IMR-90 (cell line): Measurements from ENCODE around the gene HYAL1. TPM values are rescaled to one million over a fixed set of nuclear protein-coding genes. Genes with fewer than 3 reads are reported as not detected.

Experiments
- ATAC-seq: fragments of 200-7000 bp; cut with Tn5 transposase; 2 replicates; pipeline ENCODE4 v1.9.1; 2020; ENCODE audit warnings: low read depth, mild to moderate bottlenecking, moderate library complexity
- BruUV-seq: library from RNA; stranded (reverse); fragments of 400-500 nt; replicated peaks from 2 replicates; lab custom pipeline; 2021; lab: Mats Ljungman, UMichigan
- CTCF ChIA-PET: fragments of 300-600 bp; formaldehyde crosslinking; extraction: SDS; loops from one replicate; lab custom pipeline; 2021; ENCODE audit warnings: antibody characterized with exemption; lab: Yijun Ruan, JAX
- POLR2A ChIA-PET: fragments of 300-600 bp; sonication (Branson Sonifier 250); formaldehyde crosslinking; loops from one replicate; lab custom pipeline; 2022; ENCODE audit warnings: antibody characterized with exemption; ENCODE audit not compliant: unreplicated experiment; lab: Charles Lee
- DNase-seq: peaks from one replicate; pipeline ENCODE4 v3.0.0; 2013
- H2AFZ ChIP-seq: replicated peaks from 2 replicates; pipeline ENCODE3; 2013; ENCODE audit warnings: low read length, mild to moderate bottlenecking; ENCODE audit not compliant: poor library complexity
- H2AK5ac ChIP-seq: 2 replicates; pipeline ENCODE4 v1.6.1; 2013; ENCODE audit warnings: low read depth, low read length, inconsistent platforms
- H2AK9ac ChIP-seq: replicated peaks from 2 replicates; pipeline ENCODE3; 2013; ENCODE audit warnings: mild to moderate bottlenecking, low read depth, low read length, moderate library complexity; ENCODE audit not compliant: poor library complexity
- H2BK120ac ChIP-seq: 2 replicates; pipeline ENCODE4 v1.6.1; 2013; ENCODE audit warnings: low read depth, low read length, inconsistent platforms
- H2BK15ac ChIP-seq: 3 replicates; pipeline ENCODE4 v1.6.1; 2013; ENCODE audit warnings: low read depth, low read length, inconsistent platforms
- H2BK20ac ChIP-seq: 2 replicates; pipeline ENCODE4 v1.6.1; 2013; ENCODE audit warnings: low read depth, mild to moderate bottlenecking, inconsistent platforms, low read length, moderate library complexity
- H2BK5ac ChIP-seq: 2 replicates; pipeline ENCODE4 v1.6.1; 2013; ENCODE audit warnings: mild to moderate bottlenecking, low read depth, low read length, inconsistent platforms; ENCODE audit not compliant: poor library complexity, severe bottlenecking
- H3K14ac ChIP-seq: replicated peaks from 2 replicates; pipeline ENCODE4 v1.6.1; 2013; ENCODE audit warnings: low read depth, low read length, inconsistent platforms
- H3K18ac ChIP-seq: 2 replicates; pipeline ENCODE4 v1.6.1; 2013; ENCODE audit warnings: low read depth, low read length, control low read depth
- H3K23ac ChIP-seq: 2 replicates; pipeline ENCODE4 v1.6.1; 2013; ENCODE audit warnings: low read depth, low read length, inconsistent platforms
- H3K27ac ChIP-seq: 2 replicates; pipeline ENCODE4 v1.5.1; 2013; ENCODE audit warnings: mild to moderate bottlenecking, control low read depth, low read length; ENCODE audit not compliant: insufficient read depth
- H3K27me3 ChIP-seq: 2 replicates; pipeline ENCODE4 v1.6.1; 2013; ENCODE audit warnings: low read length; ENCODE audit not compliant: control insufficient read depth, insufficient read depth
- H3K36me3 ChIP-seq: 2 replicates; pipeline ENCODE4 v1.6.1; 2013; ENCODE audit warnings: low read length, mixed read lengths; ENCODE audit not compliant: control insufficient read depth, insufficient read depth
- H3K4ac ChIP-seq: 2 replicates; pipeline ENCODE4 v1.6.1; 2013; ENCODE audit warnings: low read depth, low read length, inconsistent platforms
- H3K4me1 ChIP-seq: 2 replicates; pipeline ENCODE4 v1.6.1; 2013; ENCODE audit warnings: low read length, mixed read lengths; ENCODE audit not compliant: control insufficient read depth, insufficient read depth
- H3K4me2 ChIP-seq: 2 replicates; pipeline ENCODE4 v1.6.1; 2013; ENCODE audit warnings: low read depth, mild to moderate bottlenecking, control low read depth, low read length, moderate library complexity
- H3K4me3 ChIP-seq: 2 replicates; pipeline ENCODE4 v1.5.1; 2013; ENCODE audit warnings: low read depth, mild to moderate bottlenecking, control low read depth, low read length, moderate library complexity; ENCODE audit not compliant: insufficient read depth
- H3K56ac ChIP-seq: 2 replicates; pipeline ENCODE4 v1.6.1; 2013; ENCODE audit warnings: low read length, inconsistent platforms; ENCODE audit not compliant: insufficient read depth; ENCODE audit errors: extremely low read depth
- H3K79me1 ChIP-seq, 2 experiments: 2 replicates each; pipeline ENCODE4 v1.6.1; 2013; ENCODE audit warnings: low read length in 2 of 2, inconsistent platforms in 1 of 2, low read depth in 1 of 2
- H3K9ac ChIP-seq: 2 replicates; pipeline ENCODE4 v1.6.1; 2013; ENCODE audit warnings: low read depth, low read length, control low read depth
- H3K9me1 ChIP-seq: 2 replicates; pipeline ENCODE4 v1.6.1; 2013; ENCODE audit warnings: low read length, inconsistent platforms; ENCODE audit not compliant: insufficient read depth
- H3K9me3 ChIP-seq: 2 replicates; pipeline ENCODE4 v1.6.1; 2013; ENCODE audit warnings: low read length; ENCODE audit not compliant: control insufficient read depth, insufficient read depth
- H4K20me1 ChIP-seq: 2 replicates; pipeline ENCODE4 v1.6.1; 2013; ENCODE audit warnings: low read length, inconsistent platforms; ENCODE audit not compliant: insufficient read depth
- H4K5ac ChIP-seq: 2 replicates; pipeline ENCODE4 v1.6.1; 2013; ENCODE audit warnings: mild to moderate bottlenecking, low read depth, low read length, control low read depth
- H4K8ac ChIP-seq, 2 experiments: 2 replicates each; pipeline ENCODE4 v1.6.1; 2013; ENCODE audit warnings: low read depth in 2 of 2, low read length in 2 of 2, control low read depth in 1 of 2, inconsistent platforms in 1 of 2
- H4K91ac ChIP-seq: 2 replicates; pipeline ENCODE4 v1.6.1; 2013; ENCODE audit warnings: low read depth, low read length, inconsistent platforms; ENCODE audit not compliant: insufficient read depth
- FOS ChIP-seq: fragments of 150-350 bp; IDR thresholded peaks from 2 replicates; pipeline ENCODE4 v1.6.1; 2016; ENCODE audit warnings: low read depth, low read length
- MAZ ChIP-seq: IDR thresholded peaks from 2 replicates; pipeline ENCODE4 v1.6.1; 2012; ENCODE audit warnings: low read depth, mild to moderate bottlenecking, low read length, improper control_type of control experiment, moderate library complexity, borderline replicate concordance
- NFE2L2 ChIP-seq: fragments of 150-350 bp; IDR thresholded peaks from 2 replicates; pipeline ENCODE4 v1.6.1; 2016; ENCODE audit warnings: low read depth, mild to moderate bottlenecking, low read length
- POLR2A ChIP-seq: IDR thresholded peaks from 2 replicates; pipeline ENCODE4 v1.6.1; 2012; ENCODE audit warnings: mild to moderate bottlenecking, low read depth, low read length
- RAD21 ChIP-seq: IDR thresholded peaks from 2 replicates; pipeline ENCODE4 v1.6.1; 2012; ENCODE audit warnings: low read length, improper control_type of control experiment
- RCOR1 ChIP-seq: IDR thresholded peaks from 2 replicates; pipeline ENCODE4 v1.6.1; 2012; ENCODE audit warnings: mild to moderate bottlenecking, low read length, improper control_type of control experiment; ENCODE audit not compliant: insufficient replicate concordance
- RFX5 ChIP-seq: IDR thresholded peaks from 2 replicates; pipeline ENCODE4 v1.8.0; 2012; ENCODE audit warnings: low read depth, mild to moderate bottlenecking, low read length, moderate library complexity
- WGBS, 2 experiments: methylation state at CpG; one replicate each; pipeline versions ENCODE4 v1.1.5 to v1.1.7; 2013; ENCODE audit warnings: missing lambda C conversion rate in 2 of 2; ENCODE audit not compliant: insufficient read length in 1 of 2; ENCODE audit errors: extremely low coverage in 2 of 2; 5-methylcytosine and 5-hydroxymethylcytosine counted together
- dilution Hi-C: fragments of 300-500 bp; cut with HindIII; formaldehyde crosslinking; loops from one replicate; pipeline ENCODE4 v1.14.3; 2018; ENCODE audit warnings: low sequenced_read_pairs; ENCODE audit not compliant: unreplicated experiment
- in situ Hi-C: fragments of 300-500 bp; cut with MboI; formaldehyde crosslinking; loops from 3 replicates; pipeline ENCODE4 v1.14.3; 2019; ENCODE audit warnings: low sequenced_read_pairs, inconsistent platforms, mixed read lengths
- intact Hi-C: fragments of 100-400 bp; cut with micrococcal nuclease; formaldehyde crosslinking; loops from 2 replicates; pipeline ENCODE4 v1.10.0; 2022
- polyA plus RNA-seq, 3 experiments: library from polyadenylated mRNA; depleted of rRNA; stranded (reverse); fragments of >200 nt; gene quantifications; 2 replicates each; pipeline ENCODE4 v1.2.3, GENCODE V29; 2012; ENCODE audit warnings: low replicate concordance in 1 of 3
- total RNA-seq: library from RNA; depleted of rRNA; stranded (reverse); fragments of >200 nt; gene quantifications from 2 replicates; pipeline ENCODE4 v1.2.3, GENCODE V29; 2012
- TF ChIP-seq, protein P1 (sequence below): fragments of 150-350 bp; IDR thresholded peaks from 2 replicates; pipeline ENCODE4 v1.6.1; 2016; ENCODE audit warnings: low read depth, mild to moderate bottlenecking, low read length, moderate library complexity, borderline replicate concordance

The HYAL1 gene
- total and polyA plus RNA-seq, 2 of the 4 experiments (the other 2 are of a cell fraction) = 0.32 to 0.36 TPM

DNA sequence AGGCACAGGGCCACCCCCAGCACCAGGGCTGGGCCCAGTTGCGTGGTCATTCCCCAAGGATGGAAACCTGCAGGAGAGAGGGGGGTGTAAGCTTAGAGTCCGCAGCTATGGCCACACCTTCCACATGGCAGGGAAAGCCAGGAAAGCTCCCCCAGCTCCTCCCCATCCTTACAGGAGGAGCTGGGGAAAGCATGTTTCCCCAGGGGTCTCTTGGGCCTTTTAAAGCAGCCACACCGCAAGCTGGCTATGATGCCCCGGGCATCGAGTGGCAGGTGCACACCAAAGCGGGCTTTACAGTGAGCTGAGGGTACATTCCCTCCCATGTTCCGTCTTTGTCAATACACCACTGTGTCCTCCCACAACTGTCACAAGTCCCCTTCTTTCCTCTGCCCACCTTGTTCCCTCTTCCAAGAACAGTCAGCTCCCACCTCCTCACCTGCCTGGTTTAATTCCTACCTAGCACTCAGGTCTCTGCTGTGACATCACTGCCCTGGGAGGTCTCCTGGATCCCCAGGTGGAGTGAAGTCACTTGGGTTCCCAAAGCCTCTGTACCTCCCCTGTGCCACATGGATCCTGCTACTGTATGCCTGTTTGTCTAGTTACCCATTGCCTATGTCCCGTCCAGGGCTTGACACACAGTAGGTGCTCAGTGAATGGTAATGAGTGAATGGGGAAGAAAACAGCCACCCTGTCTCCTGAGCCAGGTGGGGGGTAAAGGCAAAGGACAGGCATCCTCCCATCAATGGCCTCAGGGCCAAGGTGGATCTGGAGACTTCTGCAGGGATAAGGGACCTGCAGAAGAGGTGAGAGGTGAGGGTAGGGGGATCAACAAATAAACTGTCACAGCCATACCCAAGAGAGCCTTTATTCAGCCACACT is 7.6 kb downstream of the HYAL1 start:
- Histone ChIP-seq H3K4me1 (peaks cover 21% of the 10 kb centered on the region), H3K36me3 (no peaks in the 10 kb centered on the region), H2BK20ac (no peak overlapping the region), H3K4me3 (no peak overlapping the region), H3K9ac (no peak overlapping the region), H3K56ac (no peak overlapping the region), H2BK5ac (no peak overlapping the region), H3K27ac (no peak overlapping the region), H2AK5ac (no peak overlapping the region), H3K23ac (no peak overlapping the region), H4K5ac (no peak overlapping the region), H3K27me3 (no peaks in the 10 kb centered on the region), H4K91ac (no peak overlapping the region), H3K18ac (no peak overlapping the region), H3K9me1 (peaks cover 17% of the 10 kb centered on the region), H2BK120ac (no peak overlapping the region), H4K8ac (no peak overlapping the region), H3K79me1 (peaks cover 19 to 38% of the 10 kb centered on the region in 2 experiments; a peak in 3 of 4 replicates), H3K14ac (no peak overlapping the region), H2AFZ (peak overlapping the region; percentile 45), H2AK9ac (no peak overlapping the region), H2BK15ac (no peak overlapping the region), H3K9me3 (no peaks in the 10 kb centered on the region), H3K4ac (no peak overlapping the region), H3K4me2 (no peak overlapping the region), H4K20me1 (no peaks in the 10 kb centered on the region)
- in situ Hi-C loops (no loop called here), dilution Hi-C loops (no loop called here), intact Hi-C loops (no loop called here)
- POLR2A ChIA-PET = no interaction called here
- CTCF ChIA-PET = no interaction called here
- no TSS peak for BruUV-seq
- no peak for TF ChIP-seq RFX5
- TF ChIP-seq, protein P1, sequence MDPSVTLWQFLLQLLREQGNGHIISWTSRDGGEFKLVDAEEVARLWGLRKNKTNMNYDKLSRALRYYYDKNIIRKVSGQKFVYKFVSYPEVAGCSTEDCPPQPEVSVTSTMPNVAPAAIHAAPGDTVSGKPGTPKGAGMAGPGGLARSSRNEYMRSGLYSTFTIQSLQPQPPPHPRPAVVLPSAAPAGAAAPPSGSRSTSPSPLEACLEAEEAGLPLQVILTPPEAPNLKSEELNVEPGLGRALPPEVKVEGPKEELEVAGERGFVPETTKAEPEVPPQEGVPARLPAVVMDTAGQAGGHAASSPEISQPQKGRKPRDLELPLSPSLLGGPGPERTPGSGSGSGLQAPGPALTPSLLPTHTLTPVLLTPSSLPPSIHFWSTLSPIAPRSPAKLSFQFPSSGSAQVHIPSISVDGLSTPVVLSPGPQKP = no peak
- no peak for TF ChIP-seq RAD21
- no peak for TF ChIP-seq NFE2L2
- no peak for TF ChIP-seq FOS
- no peak for TF ChIP-seq POLR2A
- TF ChIP-seq RCOR1 = no peak
- no peak for TF ChIP-seq MAZ
- ATAC-seq (no peak), DNase-seq (no peak)
- WGBS, 2 experiments = 98% methylated on average over 5 of the region's 8 CpGs; no CpG with 5 or more reads in 1 of the 2 experiments
